Tibial artery (tissue), 4 donors: ENCODE data around the gene RPS14.

Source experiments
- DNase-seq, 2 donors: peaks; one replicate each; pipeline ENCODE4 v3.0.0-alpha.2; 2019
- H3K27ac ChIP-seq, 2 donors: fragments of 200-600 bp; sonication (generic) in 1 of 2; 1 replicate in 1 of 2; 2 replicates in 1 of 2; pipeline ENCODE4 v1.5.1; 2018 to 2019; ENCODE audit warnings: mild to moderate bottlenecking in 1 of 2
- H3K27me3 ChIP-seq, 2 donors: fragments of 200-600 bp; sonication (generic) in 1 of 2; one replicate each; pipeline versions ENCODE4 v1.5.1 to v1.6.0; 2016 to 2019
- H3K36me3 ChIP-seq, 3 donors: fragments of 200-600 bp; sonication (generic) in 2 of 3; one replicate each; pipeline ENCODE4 v1.5.1; 2016 to 2019; ENCODE audit warnings: mild to moderate bottlenecking in 2 of 3
- H3K4me1 ChIP-seq, 4 donors: fragments of 200-600 bp; sonication (generic) in 2 of 4; 1 replicate in 3 of 4; 2 replicates in 1 of 4; pipeline ENCODE4 v1.5.1; 2016 to 2019
- H3K4me3 ChIP-seq, 2 donors: fragments of 200-600 bp; sonication (generic) in 1 of 2; 1 replicate in 1 of 2; 2 replicates in 1 of 2; pipeline ENCODE4 v1.5.1; 2018 to 2019; ENCODE audit warnings: mild to moderate bottlenecking in 2 of 2
- H3K9me3 ChIP-seq, 3 donors: fragments of 200-600 bp; sonication (generic) in 1 of 3; one replicate each; pipeline ENCODE4 v1.5.1; 2016 to 2019
- CTCF ChIP-seq, 2 experiments: fragments of 200-600 bp in 1 of 2; fragments of 450-650 bp in 1 of 2; IDR thresholded peaks; one replicate each; pipeline ENCODE4 v1.5.1; 2017 to 2019; ENCODE audit warnings: antibody characterized with exemption in 2 of 2, mild to moderate bottlenecking in 1 of 2, moderate library complexity in 1 of 2
- intact Hi-C: fragments of 100-400 bp; cut with DNase I; formaldehyde crosslinking; loops from one replicate; pipeline ENCODE4 v1.15.0; 2023; ENCODE audit warnings: low total_unique reads

RPS14 gene

GRCh38 chr5:150404941-150405816, 44.4 kb downstream of the RPS14 start:
- no peak for TF ChIP-seq CTCF (IDR thresholded peaks at IDR 0.05)
- DNase-seq = no peak
- Histone ChIP-seq H3K27me3 (no peaks in the 10 kb centered on the region), H3K9me3 (no peaks in the 10 kb centered on the region), H3K4me1 (peaks cover 0 to 6% (median 4%) of the 10 kb centered on the region in 4 donors), H3K36me3 (peaks cover 0 to 32% (median 22%) of the 10 kb centered on the region in 3 donors), H3K4me3 (no peak overlapping the region), H3K27ac (no peak overlapping the region)
- intact Hi-C loops = no loop called here

GRCh38 chr5:150404535-150404934, 45.0 kb downstream of the RPS14 start:
- Histone ChIP-seq H3K36me3 (peaks cover 0 to 39% (median 29%) of the 10 kb centered on the region in 3 donors), H3K27ac (no peak overlapping the region), H3K27me3 (no peaks in the 10 kb centered on the region), H3K4me1 (no peaks in the 10 kb centered on the region), H3K9me3 (no peaks in the 10 kb centered on the region), H3K4me3 (no peak overlapping the region)
- intact Hi-C loops = no loop called here
- no peak for TF ChIP-seq CTCF (IDR thresholded peaks at IDR 0.05)
- no peak for DNase-seq

GRCh38 chr5:150404121-150404520, 45.4 kb downstream of the RPS14 start:
- H3K4me3 ChIP-seq = no peak overlapping the region
- H3K9me3 ChIP-seq = no peaks in the 10 kb centered on the region
- no peak for TF ChIP-seq CTCF (IDR thresholded peaks at IDR 0.05)
- no peaks in the 10 kb centered on the region for H3K4me1 ChIP-seq
- intact Hi-C loops = no loop called here
- H3K27me3 ChIP-seq = no peaks in the 10 kb centered on the region
- peaks cover 2 to 43% (median 33%) of the 10 kb centered on the region in 3 donors for H3K36me3 ChIP-seq
- DNase-seq = no peak
- H3K27ac ChIP-seq = no peak overlapping the region

- intact Hi-C loops = no loop called here
- no peak overlapping the region for H3K27ac ChIP-seq
- no peak for DNase-seq
These were observed 46.6 kb downstream of the RPS14 start for GRCh38 chr5:150402901-150403342.

GRCh38 chr5:150402229-150402773, 47.2 kb downstream of the RPS14 start:
- H3K9me3 ChIP-seq = no peaks in the 10 kb centered on the region
- no peak overlapping the region for H3K4me3 ChIP-seq
- no peaks in the 10 kb centered on the region for H3K4me1 ChIP-seq
- no peak for DNase-seq
- no peak overlapping the region for H3K27ac ChIP-seq
- peaks cover 8 to 61% (median 51%) of the 10 kb centered on the region in 3 donors for H3K36me3 ChIP-seq
- no peaks in the 10 kb centered on the region for H3K27me3 ChIP-seq
- intact Hi-C loops = no loop called here
- no peak for TF ChIP-seq CTCF (IDR thresholded peaks at IDR 0.05)

More at GRCh38 chr5:150402901-150403342, 46.6 kb downstream of the RPS14 start:
- Histone ChIP-seq H3K4me3 (no peak overlapping the region), H3K27me3 (no peaks in the 10 kb centered on the region), H3K36me3 (peaks cover 8 to 55% (median 45%) of the 10 kb centered on the region in 3 donors), H3K4me1 (no peaks in the 10 kb centered on the region), H3K9me3 (no peaks in the 10 kb centered on the region)
- no peak for TF ChIP-seq CTCF (IDR thresholded peaks at IDR 0.05)
